NCI-H2171 treated with DMSO at 0.1 percent for 48 hours (cell line): ENCODE data around the gene CHRNA7.
"Not testable (repeated sequence)": the region's sequence is repeated elsewhere in the genome, so short reads cannot be mapped to it uniquely, and the experiment has no call there.

Experiments
- DNase-seq: peaks from one replicate; lab custom pipeline; 2025; lab: John Stamatoyannopoulos, UW

Gene CHRNA7

GRCh38 chr15:32120577-32121383 is 90.5 kb downstream of the CHRNA7 start:
- DNase-seq: no peak

- DNase-seq: no peak
These were observed 91.0 kb downstream of the CHRNA7 start for GRCh38 chr15:32121384-32121695.

- DNase-seq: no peak
These were observed 91.7 kb downstream of the CHRNA7 start for GRCh38 chr15:32122013-32122412.

GRCh38 chr15:32123473-32123872 is 93.2 kb downstream of the CHRNA7 start:
- DNase-seq: no peak

- no peak for DNase-seq
These were observed 94.4 kb downstream of the CHRNA7 start for GRCh38 chr15:32124726-32125125.

GRCh38 chr15:32125595-32125994 is 95.3 kb downstream of the CHRNA7 start:
- DNase-seq: no peak

- no peak for DNase-seq
These were observed 99.5 kb downstream of the CHRNA7 start for GRCh38 chr15:32129815-32130214.

GRCh38 chr15:32130823-32131222 is 100.5 kb downstream of the CHRNA7 start:
- DNase-seq: no peak

- DNase-seq: no peak
These were observed 101.5 kb downstream of the CHRNA7 start for GRCh38 chr15:32131803-32132202.

- no peak for DNase-seq
These were observed 102.5 kb downstream of the CHRNA7 start for GRCh38 chr15:32132859-32133258.

- DNase-seq: no peak
These were observed 104.5 kb downstream of the CHRNA7 start for GRCh38 chr15:32134842-32135241.

- no peak for DNase-seq
These were observed 105.0 kb downstream of the CHRNA7 start for GRCh38 chr15:32135335-32135734.

GRCh38 chr15:32145512-32145911 is 115.2 kb downstream of the CHRNA7 start:
- not testable (repeated sequence) for DNase-seq

GRCh38 chr15:32148833-32149555 is 118.7 kb downstream of the CHRNA7 start:
- DNase-seq: no peak

- DNase-seq: no peak
These were observed 122.3 kb downstream of the CHRNA7 start for GRCh38 chr15:32152574-32152973.

GRCh38 chr15:32153868-32154623 is 123.7 kb downstream of the CHRNA7 start:
- DNase-seq: not testable (repeated sequence)

- DNase-seq: not testable (repeated sequence)
These were observed 131.8 kb downstream of the CHRNA7 start for GRCh38 chr15:32162143-32162542.

GRCh38 chr15:32164065-32164464 is 133.8 kb downstream of the CHRNA7 start:
- not testable (repeated sequence) for DNase-seq

- DNase-seq: not testable (repeated sequence)
These were observed 134.4 kb downstream of the CHRNA7 start for GRCh38 chr15:32164747-32165146.

- not testable (repeated sequence) for DNase-seq
These were observed 135.5 kb downstream of the CHRNA7 start for GRCh38 chr15:32165775-32166174.

GRCh38 chr15:32166270-32166669 is 136.0 kb downstream of the CHRNA7 start:
- DNase-seq: not testable (repeated sequence)

GRCh38 chr15:32167913-32168312 is 137.6 kb downstream of the CHRNA7 start:
- DNase-seq: not testable (repeated sequence)

- not testable (repeated sequence) for DNase-seq
These were observed 150.3 kb downstream of the CHRNA7 start for GRCh38 chr15:32180579-32180978.
